HG03060 (cell line): ENCODE measurements around the gene BCL10.

Experiments
- ATAC-seq: cut with Tn5 transposase; IDR thresholded peaks from one replicate; pipeline ENCODE4 v1.9.1; 2021; ENCODE audit warnings: low read depth, moderate number of reproducible peaks; ENCODE audit not compliant: unreplicated experiment

Gene BCL10

GRCh38 chr1:85300140-85300539 lies 23.7 kb upstream of the BCL10 start:
- ATAC-seq, result no peak

GRCh38 chr1:85297855-85298629 lies 21.6 kb upstream of the BCL10 start:
- ATAC-seq, result peak; percentile 96

- no peak for ATAC-seq
Measured at GRCh38 chr1:85297538-85297854, 21.1 kb upstream of the BCL10 start.

- no peak for ATAC-seq
Measured at GRCh38 chr1:85296980-85297379, 20.5 kb upstream of the BCL10 start.

GRCh38 chr1:85295654-85296053 lies 19.2 kb upstream of the BCL10 start:
- no peak for ATAC-seq

- no peak for ATAC-seq
Measured at GRCh38 chr1:85295006-85295431, 18.6 kb upstream of the BCL10 start.

GRCh38 chr1:85290826-85291225 lies 14.4 kb upstream of the BCL10 start:
- no peak for ATAC-seq

- ATAC-seq, result no peak
Measured at GRCh38 chr1:85289848-85290335, 13.5 kb upstream of the BCL10 start.

GRCh38 chr1:85289207-85289847 lies 12.9 kb upstream of the BCL10 start:
- no peak for ATAC-seq

GRCh38 chr1:85284202-85284601 lies 7.8 kb upstream of the BCL10 start:
- ATAC-seq, result no peak

GRCh38 chr1:85283475-85284199 lies 7.2 kb upstream of the BCL10 start:
- no peak for ATAC-seq

- no peak for ATAC-seq
Measured at GRCh38 chr1:85282424-85282823, 6.0 kb upstream of the BCL10 start.

GRCh38 chr1:85280636-85281035 lies 4.2 kb upstream of the BCL10 start:
- no peak for ATAC-seq

- no peak for ATAC-seq
Measured at GRCh38 chr1:85279458-85280080, 3.1 kb upstream of the BCL10 start.

GRCh38 chr1:85278853-85279314 lies 2.5 kb upstream of the BCL10 start:
- peak; percentile 17 for ATAC-seq

- no peak for ATAC-seq
Measured at GRCh38 chr1:85277802-85278201, 1.4 kb upstream of the BCL10 start.

- no peak for ATAC-seq
Measured at GRCh38 chr1:85276978-85277639, 677 bp upstream of the BCL10 start.

GRCh38 chr1:85275701-85276214 lies 674 bp downstream of the BCL10 start:
- ATAC-seq, result no peak

- no peak for ATAC-seq
Measured at GRCh38 chr1:85274969-85275453, 1.4 kb downstream of the BCL10 start.

GRCh38 chr1:85273397-85273796 lies 3.0 kb downstream of the BCL10 start:
- no peak for ATAC-seq
